Activated naive CD4-positive, alpha-beta T cell treated with anti-CD3 and anti-CD28 coated beads, Interleukin-2, amount 50 U/mL, for 72 hours (primary cell): ENCODE results near the gene YLPM1. TPM values are rescaled to one million over a fixed set of nuclear protein-coding genes. Genes with fewer than 3 reads are reported as not detected.
"Not testable (repeated sequence)": the region's sequence is repeated elsewhere in the genome, so short reads cannot be mapped to it uniquely, and the experiment has no call there.

Source experiments
- ATAC-seq, 2 donors: fragments of 150-1000 bp; cut with Tn5 transposase; 2 replicates each; pipeline ENCODE4 v1.10.0; 2021; ENCODE audit warnings: mild to moderate bottlenecking in 2 of 2, moderate library complexity in 2 of 2
- DNase-seq, 2 donors: peaks; one replicate each; pipeline ENCODE4 v3.0.0; 2021 to 2022; ENCODE audit warnings: low spot score in 2 of 2
- H3K27ac Mint-ChIP-seq, 2 donors: one replicate each; pipeline ENCODE4 v1.8.0; 2022; ENCODE audit warnings: mild to moderate bottlenecking in 2 of 2, mixed read lengths in 2 of 2
- H3K36me3 Mint-ChIP-seq, 2 donors: one replicate each; pipeline ENCODE4 v1.8.0; 2022; ENCODE audit warnings: mixed read lengths in 2 of 2
- H3K9me3 Mint-ChIP-seq, 2 donors: one replicate each; pipeline ENCODE4 v1.8.0; 2022; ENCODE audit warnings: mixed read lengths in 2 of 2
- total RNA-seq, 2 donors: library from RNA; stranded (reverse); gene quantifications; one replicate each; pipeline ENCODE4 v1.2.3, GENCODE V29; 2022

The YLPM1 gene
- total RNA-seq = 10 to 100 TPM; 53.0 to 73.9 TPM

- Mint-ChIP-seq H3K36me3 (peaks cover 13 to 32% of the 10 kb centered on the region in 2 donors), H3K9me3 (no peaks in the 10 kb centered on the region)
Measured at GRCh38 chr14:74762917-74763802, at the start of gene YLPM1. Gene YLPM1 (plus strand): TSS chr14:74763316. CDS start chr14:74763490, 174 bp downstream.

GRCh38 chr14:74713395-74713735, 49.8 kb upstream of the YLPM1 start:
- DNase-seq (no peak), ATAC-seq (peak in 1 of 2 donors; percentile 3)
- H3K36me3 Mint-ChIP-seq = peaks cover 11 to 12% of the 10 kb centered on the region in 2 donors
- H3K9me3 Mint-ChIP-seq = no peaks in the 10 kb centered on the region
- H3K27ac Mint-ChIP-seq = peak overlapping the region; percentile 94 to 96

More at GRCh38 chr14:74762917-74763802, at the start of gene YLPM1:
- ATAC-seq (peak; percentile 93 to 94), DNase-seq (peak; percentile 90 to 92)
- peak within 1 kb of the TSS; percentile 94 to 98 for H3K27ac Mint-ChIP-seq

GRCh38 chr14:74720526-74720925, 42.6 kb upstream of the YLPM1 start:
- no peaks in the 10 kb centered on the region for H3K9me3 Mint-ChIP-seq
- ATAC-seq (no peak), DNase-seq (no peak)
- H3K27ac Mint-ChIP-seq = no peak overlapping the region
- H3K36me3 Mint-ChIP-seq = peaks cover 0 to 5% of the 10 kb centered on the region in 2 donors

GRCh38 chr14:74723134-74723533, 40.0 kb upstream of the YLPM1 start:
- H3K9me3 Mint-ChIP-seq = no peaks in the 10 kb centered on the region
- no peak for ATAC-seq
- H3K27ac Mint-ChIP-seq = no peak overlapping the region
- peaks cover 0 to 13% of the 10 kb centered on the region in 2 donors for H3K36me3 Mint-ChIP-seq
- DNase-seq = no peak

GRCh38 chr14:74732387-74732786, 30.7 kb upstream of the YLPM1 start:
- H3K9me3 Mint-ChIP-seq = no peaks in the 10 kb centered on the region
- ATAC-seq (no peak), DNase-seq (no peak)
- H3K27ac Mint-ChIP-seq = no peak overlapping the region
- H3K36me3 Mint-ChIP-seq = peaks cover 0 to 8% of the 10 kb centered on the region in 2 donors

- H3K27ac Mint-ChIP-seq = no peak overlapping the region
- H3K9me3 Mint-ChIP-seq = no peaks in the 10 kb centered on the region
- DNase-seq (no peak), ATAC-seq (no peak)
- peaks cover 0 to 8% of the 10 kb centered on the region in 2 donors for H3K36me3 Mint-ChIP-seq
Measured at GRCh38 chr14:74733221-74733620, 29.9 kb upstream of the YLPM1 start.

GRCh38 chr14:74735125-74735524, 28.0 kb upstream of the YLPM1 start:
- no peak for ATAC-seq
- DNase-seq = no peak
- Mint-ChIP-seq H3K9me3 (no peaks in the 10 kb centered on the region), H3K36me3 (peaks cover 0 to 8% of the 10 kb centered on the region in 2 donors), H3K27ac (no peak overlapping the region)

GRCh38 chr14:74737753-74738325, 25.3 kb upstream of the YLPM1 start:
- peak; percentile 69 to 97 for ATAC-seq
- peaks cover 0 to 8% of the 10 kb centered on the region in 2 donors for H3K36me3 Mint-ChIP-seq
- DNase-seq = no peak

GRCh38 chr14:74739293-74740030, 23.7 kb upstream of the YLPM1 start:
- H3K36me3 Mint-ChIP-seq = peaks cover 0 to 7% of the 10 kb centered on the region in 2 donors
- no peak for DNase-seq
- ATAC-seq = no peak
- no peak overlapping the region for H3K27ac Mint-ChIP-seq
- no peaks in the 10 kb centered on the region for H3K9me3 Mint-ChIP-seq

More at GRCh38 chr14:74737753-74738325, 25.3 kb upstream of the YLPM1 start:
- Mint-ChIP-seq H3K27ac (no peak overlapping the region), H3K9me3 (no peaks in the 10 kb centered on the region)

- H3K27ac Mint-ChIP-seq = no peak overlapping the region
- ATAC-seq (no peak), DNase-seq (no peak)
- H3K36me3 Mint-ChIP-seq = peaks cover 0 to 8% of the 10 kb centered on the region in 2 donors
- H3K9me3 Mint-ChIP-seq = peaks cover 5 to 6% of the 10 kb centered on the region in 2 donors
Measured at GRCh38 chr14:74747237-74747636, 15.9 kb upstream of the YLPM1 start.

- no peak overlapping the region for H3K27ac Mint-ChIP-seq
- DNase-seq = no peak
- ATAC-seq = no peak
- peaks cover 0 to 22% of the 10 kb centered on the region in 2 donors for H3K36me3 Mint-ChIP-seq
- H3K9me3 Mint-ChIP-seq = peaks cover 9 to 12% of the 10 kb centered on the region in 2 donors
Measured at GRCh38 chr14:74754157-74754556, 9.0 kb upstream of the YLPM1 start.

- H3K27ac Mint-ChIP-seq = no peak overlapping the region
- H3K36me3 Mint-ChIP-seq = peaks cover 0 to 22% of the 10 kb centered on the region in 2 donors
- H3K9me3 Mint-ChIP-seq = peaks cover 9 to 12% of the 10 kb centered on the region in 2 donors
- DNase-seq = no peak
- ATAC-seq = peak in 1 of 2 donors; percentile 22
Measured at GRCh38 chr14:74754899-74755298, 8.2 kb upstream of the YLPM1 start.

- peaks cover 9 to 12% of the 10 kb centered on the region in 2 donors for H3K9me3 Mint-ChIP-seq
- H3K27ac Mint-ChIP-seq = no peak overlapping the region
- DNase-seq (no peak), ATAC-seq (no peak)
- H3K36me3 Mint-ChIP-seq = peaks cover 0 to 22% of the 10 kb centered on the region in 2 donors
Measured at GRCh38 chr14:74756326-74756725, 6.8 kb upstream of the YLPM1 start.

GRCh38 chr14:74758505-74758904, 4.6 kb upstream of the YLPM1 start:
- not testable (repeated sequence) for ATAC-seq, H3K9me3 Mint-ChIP-seq, H3K36me3 Mint-ChIP-seq, DNase-seq, H3K27ac Mint-ChIP-seq

GRCh38 chr14:74763803-74764531, 851 bp downstream of the YLPM1 start:
- ATAC-seq (peak in 1 of 2 donors; percentile 50), DNase-seq (peak; percentile 26 to 54)
- Mint-ChIP-seq H3K36me3 (peaks cover 13 to 38% of the 10 kb centered on the region in 2 donors), H3K27ac (peak overlapping the region; percentile 94 to 98), H3K9me3 (no peaks in the 10 kb centered on the region)

- Mint-ChIP-seq H3K36me3 (peaks cover 13 to 38% of the 10 kb centered on the region in 2 donors), H3K9me3 (no peaks in the 10 kb centered on the region), H3K27ac (peak overlapping the region; percentile 8 to 86)
- ATAC-seq (peak; percentile 31 to 38), DNase-seq (peak in 1 of 2 donors; percentile 7)
Measured at GRCh38 chr14:74765721-74766120, 2.6 kb downstream of the YLPM1 start.
